ENCODE results near the gene CDIP1. TPM values are rescaled to one million over a fixed set of nuclear protein-coding genes. Genes with fewer than 3 reads are reported as not detected.

CDIP1 gene
- total and polyA plus RNA-seq, 11 donors: 33.3 to 51.1 (median 46.3) TPM

DNA sequence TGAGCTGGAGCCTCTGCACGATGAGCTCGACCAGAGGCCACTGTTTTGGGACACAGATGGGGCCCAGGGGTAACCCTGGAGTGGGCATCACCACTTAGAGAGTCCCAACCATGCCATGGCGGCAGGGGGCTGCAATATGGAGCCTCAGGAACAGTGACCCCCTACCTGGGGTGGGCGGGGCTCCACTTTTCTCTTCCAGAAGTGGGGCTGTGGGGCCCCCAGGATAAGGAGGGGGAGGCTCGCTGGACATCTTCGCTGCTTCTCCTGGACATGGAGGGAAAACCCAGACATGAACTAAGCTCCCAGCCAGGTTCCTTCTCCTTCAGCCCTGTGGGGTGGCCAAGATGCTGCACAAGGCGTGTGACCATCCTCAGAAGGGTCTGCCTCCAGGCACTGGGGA is 24.7 kb downstream of the CDIP1 start:
- Histone ChIP-seq H3K27me3 (no peaks in the 10 kb centered on the region), H3K4me3 (no peak overlapping the region), H3K9me3 (no peaks in the 10 kb centered on the region), H3K27ac (peak overlapping the region; percentile 23 to 87 (median 72)), H3K4me1 (peaks cover 0 to 67% (median 51%) of the 10 kb centered on the region in 12 donors), H3K36me3 (peaks cover 0 to 51% (median 40%) of the 10 kb centered on the region in 9 donors)
- DNase-seq (no peak), ATAC-seq (no peak)
- TF ChIP-seq POLR2A (IDR thresholded peaks at IDR 0.05): no peak
- TF ChIP-seq, protein P1, sequence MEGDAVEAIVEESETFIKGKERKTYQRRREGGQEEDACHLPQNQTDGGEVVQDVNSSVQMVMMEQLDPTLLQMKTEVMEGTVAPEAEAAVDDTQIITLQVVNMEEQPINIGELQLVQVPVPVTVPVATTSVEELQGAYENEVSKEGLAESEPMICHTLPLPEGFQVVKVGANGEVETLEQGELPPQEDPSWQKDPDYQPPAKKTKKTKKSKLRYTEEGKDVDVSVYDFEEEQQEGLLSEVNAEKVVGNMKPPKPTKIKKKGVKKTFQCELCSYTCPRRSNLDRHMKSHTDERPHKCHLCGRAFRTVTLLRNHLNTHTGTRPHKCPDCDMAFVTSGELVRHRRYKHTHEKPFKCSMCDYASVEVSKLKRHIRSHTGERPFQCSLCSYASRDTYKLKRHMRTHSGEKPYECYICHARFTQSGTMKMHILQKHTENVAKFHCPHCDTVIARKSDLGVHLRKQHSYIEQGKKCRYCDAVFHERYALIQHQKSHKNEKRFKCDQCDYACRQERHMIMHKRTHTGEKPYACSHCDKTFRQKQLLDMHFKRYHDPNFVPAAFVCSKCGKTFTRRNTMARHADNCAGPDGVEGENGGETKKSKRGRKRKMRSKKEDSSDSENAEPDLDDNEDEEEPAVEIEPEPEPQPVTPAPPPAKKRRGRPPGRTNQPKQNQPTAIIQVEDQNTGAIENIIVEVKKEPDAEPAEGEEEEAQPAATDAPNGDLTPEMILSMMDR (IDR thresholded peaks at IDR 0.05): no peak
- intact Hi-C loops (cut with DNase I): loop anchor here in 9 of 10 donors (5.0 to 10.0 kb wide), 4 partner anchors 33 to 443 kb away; partner anchors contain the start of gene SEC14L5 (in 6 of the 9)
- WGBS, 4 donors: 91 to 95% (median 93%) methylated on average over 5 to 7 of the region's 7 CpGs

DNA sequence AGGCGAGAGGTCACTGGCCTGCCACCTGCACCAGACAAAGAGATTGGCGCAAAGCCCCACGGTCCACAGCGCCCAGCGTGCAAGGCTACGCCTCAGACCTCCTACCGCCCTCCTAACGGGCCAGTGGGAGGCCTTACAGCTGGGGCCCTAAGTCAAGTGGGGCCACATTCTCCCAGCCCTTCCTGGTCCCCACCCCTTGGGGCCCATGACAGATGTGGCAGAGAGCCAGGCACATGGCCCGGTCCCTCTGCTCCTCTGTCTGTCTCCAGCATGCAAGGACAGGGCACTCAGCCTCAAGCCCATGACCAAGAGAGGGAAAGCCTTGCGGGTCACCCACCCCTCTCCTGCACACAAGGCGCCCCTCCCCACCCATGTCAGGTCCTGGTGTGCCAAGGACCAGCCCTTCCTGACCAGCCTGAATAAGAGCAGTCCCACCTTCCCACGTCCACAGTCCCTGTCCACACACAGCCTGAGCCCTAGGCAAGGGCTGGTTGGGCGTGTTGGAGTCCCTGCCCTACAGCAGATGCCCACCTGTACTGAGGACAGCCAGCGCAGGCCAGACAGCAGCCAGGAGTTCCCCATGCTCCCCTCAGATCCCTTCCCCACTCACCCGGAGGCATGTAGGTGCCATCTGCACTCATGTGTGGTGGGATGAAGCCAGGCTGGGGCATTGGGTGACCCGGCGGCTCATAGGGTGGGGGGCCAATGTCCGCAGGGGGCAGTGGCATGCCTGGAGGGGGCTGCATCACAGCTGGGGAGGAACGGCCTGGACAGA is 25.3 kb downstream of the CDIP1 start:
- Histone ChIP-seq H3K27me3 (no peaks in the 10 kb centered on the region), H3K9me3 (no peaks in the 10 kb centered on the region), H3K4me3 (no peak overlapping the region), H3K4me1 (peaks cover 0 to 67% (median 51%) of the 10 kb centered on the region in 12 donors), H3K36me3 (peaks cover 0 to 57% (median 46%) of the 10 kb centered on the region in 9 donors), H3K27ac (peak overlapping the region in 11 of 12 donors; percentile 7 to 87 (median 72))
- DNase-seq (peak in 2 of 5 donors; percentile 36 to 48), ATAC-seq (peak in 3 of 4 donors; percentile 5 to 32 (median 7))
- intact Hi-C loops (cut with DNase I): loop anchor here in 9 of 10 donors (5.0 to 10.0 kb wide), 4 partner anchors 34 to 444 kb away; partner anchors contain the start of gene SEC14L5 (in 6 of the 9)
- 72 to 81% (median 75%) methylated on average over 14 to 19 of the region's 19 CpGs for WGBS, 4 donors
- no peak for TF ChIP-seq POLR2A (IDR thresholded peaks at IDR 0.05)
- TF ChIP-seq, protein P1 (IDR thresholded peaks at IDR 0.05): no peak

- intact Hi-C loops (cut with DNase I): loop anchor here in 9 of 10 donors (5.0 to 10.0 kb wide), 4 partner anchors 35 to 445 kb away; partner anchors contain the start of gene SEC14L5 (in 6 of the 9)
- H3K9me3 ChIP-seq: no peaks in the 10 kb centered on the region
- H3K4me3 ChIP-seq: no peak overlapping the region
- peak overlapping the region in 6 of 12 donors; percentile 46 to 87 (median 72) for H3K27ac ChIP-seq
- TF ChIP-seq, protein P1 (IDR thresholded peaks at IDR 0.05): no peak
- TF ChIP-seq POLR2A (IDR thresholded peaks at IDR 0.05): no peak
- peaks cover 0 to 65% (median 54%) of the 10 kb centered on the region in 9 donors for H3K36me3 ChIP-seq
- H3K4me1 ChIP-seq: peaks cover 0 to 62% (median 50%) of the 10 kb centered on the region in 12 donors
- peak in 1 of 5 donors; percentile 9 for DNase-seq
- H3K27me3 ChIP-seq: no peaks in the 10 kb centered on the region
- WGBS, 4 donors: 86 to 94% (median 92%) methylated on average over 9 to 10 of the region's 10 CpGs
- no peak for ATAC-seq
Observed at GRCh38 chr16:4512473-4512872, 26.1 kb downstream of the CDIP1 start.
